RWPE2 (cell line): ENCODE measurements around the gene EVI2B.

Experiments
- ATAC-seq: fragments of 200-7000 bp; cut with Tn5 transposase; 3 replicates; pipeline ENCODE4 v1.9.1; 2021; ENCODE audit warnings: low read depth
- DNase-seq: peaks from one replicate; pipeline ENCODE4 v3.0.0-alpha.2; 2020; ENCODE audit warnings: low spot score
- H3K27ac ChIP-seq: fragments of 450-650 bp; 2 replicates; pipeline ENCODE4 v1.5.1; 2017; ENCODE audit warnings: mild to moderate bottlenecking; ENCODE audit not compliant: poor library complexity, severe bottlenecking
- H3K27me3 ChIP-seq: fragments of 250-450 bp; sonication (Bioruptor Pico); 2 replicates; pipeline ENCODE4 v1.5.1; 2021; ENCODE audit warnings: mild to moderate bottlenecking, moderate library complexity; ENCODE audit not compliant: insufficient read depth, poor library complexity, severe bottlenecking
- H3K36me3 ChIP-seq: fragments of 250-450 bp; sonication (Bioruptor Pico); 2 replicates; pipeline ENCODE4 v1.5.1; 2020; ENCODE audit warnings: low read depth, mild to moderate bottlenecking, moderate library complexity
- H3K4me1 ChIP-seq: fragments of 250-450 bp; sonication (Bioruptor Pico); 2 replicates; pipeline ENCODE4 v1.5.1; 2021; ENCODE audit warnings: mild to moderate bottlenecking, moderate library complexity; ENCODE audit not compliant: insufficient read depth, poor library complexity, severe bottlenecking
- H3K4me3 ChIP-seq: fragments of 250-450 bp; sonication (Bioruptor Pico); 2 replicates; pipeline ENCODE4 v1.5.1; 2021; ENCODE audit warnings: mild to moderate bottlenecking, moderate library complexity; ENCODE audit not compliant: severe bottlenecking
- H3K9me3 ChIP-seq: fragments of 250-450 bp; sonication (Bioruptor Pico); 2 replicates; pipeline ENCODE4 v1.5.1; 2021; ENCODE audit warnings: mild to moderate bottlenecking, moderate library complexity; ENCODE audit not compliant: severe bottlenecking
- TF ChIP-seq, protein P1 (sequence below): fragments of 450-650 bp; IDR thresholded peaks from one replicate; pipeline ENCODE4 v1.5.1; 2017; ENCODE audit warnings: mild to moderate bottlenecking, moderate library complexity; ENCODE audit not compliant: poor library complexity, severe bottlenecking

The EVI2B gene

DNA sequence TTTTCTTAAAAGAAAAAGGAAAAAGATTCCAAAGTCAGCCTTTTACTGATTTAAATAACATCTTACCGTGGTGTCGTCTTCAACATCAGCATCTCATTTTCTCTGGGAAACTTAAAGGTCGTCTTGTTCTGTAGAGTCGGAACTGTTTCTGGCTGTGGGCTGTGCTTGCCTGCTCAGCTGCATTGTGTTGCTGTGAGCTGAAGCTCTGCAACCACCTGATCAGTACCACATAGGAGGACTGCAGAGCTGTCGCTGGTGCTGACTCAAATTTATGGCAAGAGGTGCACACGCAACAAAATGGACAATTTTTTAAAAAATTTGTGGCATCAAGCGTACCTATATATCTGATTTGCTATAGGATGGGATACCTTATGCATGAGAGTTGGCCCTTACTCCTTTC is 16.8 kb downstream of the EVI2B start, which contains the start of gene OMG:
TSS of gene OMG (minus strand) at position 150 of the 400 bp plus-strand sequence. CDS start 908 bp downstream, outside the sequence.
- ATAC-seq, result no peak

DNA sequence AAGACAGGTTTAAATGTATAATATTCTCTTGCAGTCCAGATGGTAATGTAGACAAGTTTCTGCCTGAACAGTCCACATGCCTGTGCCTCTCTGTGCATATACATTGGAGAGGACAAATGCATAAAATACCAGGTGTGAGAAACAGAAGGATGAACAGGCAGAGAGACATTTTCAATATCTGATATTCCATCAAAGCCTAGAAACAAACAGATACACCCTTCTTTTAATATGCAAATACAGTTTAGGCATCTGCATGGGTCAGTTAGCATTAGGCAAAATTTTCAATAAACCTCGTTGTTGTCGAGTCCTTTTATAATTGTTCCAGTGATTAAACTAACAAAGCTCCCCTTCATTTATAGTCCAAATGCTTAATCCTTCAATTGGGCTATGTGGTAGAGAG is 17.7 kb downstream of the EVI2B start:
- TF ChIP-seq, protein P1, sequence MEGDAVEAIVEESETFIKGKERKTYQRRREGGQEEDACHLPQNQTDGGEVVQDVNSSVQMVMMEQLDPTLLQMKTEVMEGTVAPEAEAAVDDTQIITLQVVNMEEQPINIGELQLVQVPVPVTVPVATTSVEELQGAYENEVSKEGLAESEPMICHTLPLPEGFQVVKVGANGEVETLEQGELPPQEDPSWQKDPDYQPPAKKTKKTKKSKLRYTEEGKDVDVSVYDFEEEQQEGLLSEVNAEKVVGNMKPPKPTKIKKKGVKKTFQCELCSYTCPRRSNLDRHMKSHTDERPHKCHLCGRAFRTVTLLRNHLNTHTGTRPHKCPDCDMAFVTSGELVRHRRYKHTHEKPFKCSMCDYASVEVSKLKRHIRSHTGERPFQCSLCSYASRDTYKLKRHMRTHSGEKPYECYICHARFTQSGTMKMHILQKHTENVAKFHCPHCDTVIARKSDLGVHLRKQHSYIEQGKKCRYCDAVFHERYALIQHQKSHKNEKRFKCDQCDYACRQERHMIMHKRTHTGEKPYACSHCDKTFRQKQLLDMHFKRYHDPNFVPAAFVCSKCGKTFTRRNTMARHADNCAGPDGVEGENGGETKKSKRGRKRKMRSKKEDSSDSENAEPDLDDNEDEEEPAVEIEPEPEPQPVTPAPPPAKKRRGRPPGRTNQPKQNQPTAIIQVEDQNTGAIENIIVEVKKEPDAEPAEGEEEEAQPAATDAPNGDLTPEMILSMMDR, result no peak
- H3K27me3 ChIP-seq, result no peaks in the 10 kb centered on the region
- H3K9me3 ChIP-seq, result no peaks in the 10 kb centered on the region
- H3K27ac ChIP-seq, result no peak overlapping the region
- H3K4me1 ChIP-seq, result no peaks in the 10 kb centered on the region
- peaks cover 15% of the 10 kb centered on the region; the same call in 1 of the 2 replicates for H3K36me3 ChIP-seq
- no peak overlapping the region for H3K4me3 ChIP-seq
- no peak for DNase-seq
- ATAC-seq, result no peak

More for the DNA sequence above, 16.8 kb downstream of the EVI2B start, which contains the start of gene OMG:
- TF ChIP-seq, protein P1, result no peak
- no peak for DNase-seq
- H3K4me1 ChIP-seq, result no peaks in the 10 kb centered on the region
- no peak within 1 kb of the TSS for H3K4me3 ChIP-seq
- no peaks in the 10 kb centered on the region for H3K9me3 ChIP-seq
- H3K27ac ChIP-seq, result no peak within 1 kb of the TSS
- H3K36me3 ChIP-seq, result 0 out of 2 replicates have a peak, but pooled peaks cover 6% of the 10 kb centered on the region
- no peaks in the 10 kb centered on the region for H3K27me3 ChIP-seq

DNA sequence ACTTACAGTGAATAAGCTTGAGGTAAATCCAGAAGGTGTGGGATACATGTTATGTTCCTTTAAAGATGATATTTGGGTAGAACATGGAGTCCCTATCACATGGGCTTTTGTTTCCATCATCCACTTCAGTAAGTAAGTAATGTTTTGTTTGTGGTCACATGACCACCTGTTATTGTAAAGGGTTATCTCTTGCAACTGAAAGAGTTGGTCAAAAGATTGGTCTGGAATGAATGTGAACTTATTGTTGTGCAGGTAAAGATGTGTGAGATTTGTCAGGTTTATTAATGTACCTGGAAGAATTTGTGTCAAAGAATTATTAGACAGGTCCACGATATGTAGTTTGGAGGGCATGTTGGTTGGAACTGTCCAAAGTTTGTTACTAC is 18.4 kb downstream of the EVI2B start:
- DNase-seq (no peak), ATAC-seq (no peak)
- TF ChIP-seq, protein P1, result no peak
- Histone ChIP-seq H3K4me1 (no peaks in the 10 kb centered on the region), H3K27ac (no peak overlapping the region), H3K36me3 (peaks cover 21% of the 10 kb centered on the region; the same call in 1 of the 2 replicates), H3K4me3 (no peak overlapping the region), H3K27me3 (no peaks in the 10 kb centered on the region), H3K9me3 (no peaks in the 10 kb centered on the region)

DNA sequence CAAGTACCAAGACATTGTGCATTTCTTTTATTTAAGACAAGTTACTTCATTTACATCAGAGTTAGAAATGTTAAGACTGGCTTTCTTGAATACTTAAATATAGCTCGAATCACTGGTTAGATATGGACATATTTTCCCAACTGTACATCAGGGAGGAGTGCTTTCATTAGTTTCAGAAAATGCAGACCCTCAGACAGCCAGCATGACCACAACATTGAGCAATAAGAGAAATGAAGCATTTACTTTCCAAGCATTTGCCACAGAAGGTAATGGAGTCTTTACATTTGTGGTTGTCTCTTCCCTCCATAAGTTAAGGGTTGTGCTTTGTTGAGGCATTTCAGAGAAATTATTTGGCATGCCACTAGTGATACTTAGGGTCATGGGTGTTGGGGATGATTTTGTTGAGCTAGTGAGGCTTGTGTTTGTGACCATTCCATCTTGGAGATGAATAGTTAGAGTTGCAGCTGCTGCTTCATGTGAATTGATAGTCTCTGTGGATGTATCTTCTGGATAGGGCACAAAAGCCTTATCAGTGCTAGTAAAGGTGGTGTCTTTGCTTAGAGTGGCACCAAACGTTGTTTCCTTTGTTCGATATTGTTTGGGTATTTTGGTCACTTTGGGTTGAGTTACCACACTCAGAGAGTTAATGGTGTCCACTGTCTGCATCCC is 18.9 kb downstream of the EVI2B start:
- ATAC-seq, result no peak
- Histone ChIP-seq H3K4me1 (peaks cover under 1% of the 10 kb centered on the region), H3K9me3 (no peaks in the 10 kb centered on the region), H3K27ac (no peak overlapping the region), H3K27me3 (no peaks in the 10 kb centered on the region), H3K36me3 (peaks cover 26% of the 10 kb centered on the region; the same call in 1 of the 2 replicates), H3K4me3 (no peak overlapping the region)
- TF ChIP-seq, protein P1, result no peak
- DNase-seq, result no peak

DNA sequence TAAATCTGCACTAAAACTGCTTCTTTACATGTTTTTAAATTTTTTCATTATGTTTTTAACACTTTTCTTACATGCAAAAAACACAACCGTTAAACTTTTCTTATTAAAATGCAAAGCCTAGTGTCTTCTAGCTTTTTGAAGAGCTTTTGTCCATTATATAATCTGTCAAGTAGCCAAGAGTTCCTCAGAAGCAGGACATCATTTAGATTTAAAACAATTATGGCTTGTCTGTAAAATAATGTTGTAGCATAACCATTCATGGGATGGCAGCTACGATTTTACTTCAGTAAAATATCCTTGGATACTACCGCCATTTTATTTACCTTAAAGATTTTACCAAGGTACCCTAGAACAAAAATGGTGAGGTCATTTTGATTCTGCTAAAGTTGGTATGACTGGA is 19.6 kb downstream of the EVI2B start:
- no peaks in the 10 kb centered on the region for H3K27me3 ChIP-seq
- H3K4me3 ChIP-seq, result no peak overlapping the region
- H3K9me3 ChIP-seq, result no peaks in the 10 kb centered on the region
- DNase-seq (no peak), ATAC-seq (no peak)
- H3K27ac ChIP-seq, result no peak overlapping the region
- H3K4me1 ChIP-seq, result peaks cover 8% of the 10 kb centered on the region
- H3K36me3 ChIP-seq, result peaks cover 24% of the 10 kb centered on the region; the same call in 1 of the 2 replicates
- TF ChIP-seq, protein P1, result no peak
